GM04504 (cell line): ENCODE results near the gene TMEM132D.

Source experiments
- DNase-seq: peaks from one replicate; pipeline ENCODE4 v3.0.0-alpha.2; 2012; ENCODE audit warnings: low read depth

Gene TMEM132D

GRCh38 chr12:129659961-129660622 lies 243.7 kb downstream of the TMEM132D start:
- peak; percentile 2 for DNase-seq

GRCh38 chr12:129657179-129657578 lies 246.6 kb downstream of the TMEM132D start:
- no peak for DNase-seq

DNA sequence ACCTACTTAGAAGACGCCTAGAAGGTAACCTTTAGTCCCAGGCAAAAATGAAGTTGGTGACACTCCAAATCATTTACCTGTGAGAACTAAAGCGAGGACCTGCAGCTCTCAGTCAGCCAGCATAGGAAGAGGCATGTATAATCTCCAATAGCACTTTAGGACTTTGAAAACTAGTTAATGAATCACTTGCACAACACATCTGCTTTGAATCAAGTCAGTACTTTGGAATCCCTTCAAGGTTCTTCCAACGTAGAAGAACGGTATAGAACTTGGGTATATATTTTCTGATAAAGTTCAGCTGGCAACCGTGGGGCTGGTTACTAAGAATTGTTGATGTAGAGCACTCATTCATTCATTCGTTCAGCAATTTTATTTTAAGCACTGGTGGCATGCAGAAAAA lies 251.9 kb downstream of the TMEM132D start:
- DNase-seq = no peak

- DNase-seq = no peak
Observed at GRCh38 chr12:129641926-129642325, 261.9 kb downstream of the TMEM132D start.

GRCh38 chr12:129635021-129635685 lies 268.7 kb downstream of the TMEM132D start:
- no peak for DNase-seq

DNA sequence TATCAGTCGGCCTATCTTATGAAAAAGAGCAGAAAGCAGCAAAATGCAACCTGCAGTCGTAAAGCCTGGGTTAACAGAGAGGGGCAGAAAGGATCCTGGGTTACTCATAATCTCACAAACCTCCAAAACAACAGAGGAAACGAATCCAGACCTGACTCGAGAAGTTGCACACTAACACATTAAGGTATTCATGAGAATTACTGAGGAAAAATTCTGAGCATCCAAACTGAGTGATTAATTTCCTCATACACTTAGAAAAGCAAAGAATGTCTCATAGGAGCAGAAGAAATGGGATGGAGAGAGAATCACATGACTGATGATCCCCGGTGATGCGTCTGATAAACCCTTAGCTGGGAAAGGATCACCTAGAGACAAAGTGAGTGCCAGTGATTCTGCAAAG lies 272.5 kb downstream of the TMEM132D start:
- DNase-seq = no peak

DNA sequence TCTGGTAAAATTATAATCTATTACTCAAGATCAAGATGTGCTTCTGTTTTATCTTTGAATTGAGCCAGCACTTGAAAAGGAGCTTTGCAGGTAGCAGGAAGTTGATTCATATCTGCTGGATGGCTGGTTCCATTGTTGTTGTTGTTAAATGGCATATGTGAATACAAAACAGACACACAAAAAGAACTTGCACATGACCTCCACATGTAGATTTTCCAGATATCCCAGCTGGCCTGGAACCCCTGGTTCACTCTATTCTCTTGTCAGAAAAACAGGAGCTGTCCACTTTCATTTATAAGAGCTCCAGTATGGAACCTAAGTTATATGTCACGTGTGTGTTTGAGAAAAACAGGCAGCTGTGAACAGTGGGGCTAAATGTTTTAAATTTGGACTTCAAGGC lies 273.9 kb downstream of the TMEM132D start:
- no peak for DNase-seq

- DNase-seq = no peak
Observed at GRCh38 chr12:129622566-129622965, 281.3 kb downstream of the TMEM132D start.

DNA sequence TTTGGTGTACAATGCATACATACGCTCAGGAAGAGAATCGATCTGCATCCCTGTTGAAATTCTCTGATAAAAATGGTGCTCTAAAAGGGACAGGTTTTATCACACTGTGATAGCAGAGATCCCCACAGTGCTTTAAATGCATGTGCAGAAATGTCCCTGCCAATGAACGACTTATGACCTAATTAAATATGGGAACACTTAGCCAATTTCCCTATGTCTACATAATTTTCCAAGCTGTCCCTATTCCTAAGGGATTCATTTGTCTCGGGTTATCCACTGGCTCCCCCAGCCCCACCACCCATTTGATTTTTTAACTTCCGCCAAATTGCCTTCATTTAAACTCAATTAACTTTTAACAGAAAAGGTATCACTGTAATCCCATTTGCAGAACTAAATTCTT lies 284.6 kb downstream of the TMEM132D start:
- DNase-seq = no peak

GRCh38 chr12:129617849-129618248 lies 286.0 kb downstream of the TMEM132D start:
- DNase-seq = no peak

DNA sequence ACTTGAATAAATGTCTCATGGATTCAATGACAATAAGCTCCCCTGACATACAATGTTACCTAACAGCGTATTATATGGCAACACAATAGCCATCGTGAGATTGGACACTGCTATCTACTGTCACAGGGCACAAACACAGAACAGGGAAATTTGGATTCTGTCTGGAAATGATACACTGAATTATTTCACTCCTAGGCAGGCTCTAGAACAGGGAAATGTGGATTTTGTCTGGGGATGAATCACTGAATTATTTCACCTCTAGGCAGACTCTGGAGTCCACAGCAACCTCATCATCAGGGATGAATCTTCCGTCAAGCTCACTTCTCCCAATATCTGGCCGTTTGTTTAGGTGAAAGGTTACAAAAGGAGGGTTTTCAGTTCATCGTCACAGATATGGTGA lies 288.8 kb downstream of the TMEM132D start:
- DNase-seq = no peak

DNA sequence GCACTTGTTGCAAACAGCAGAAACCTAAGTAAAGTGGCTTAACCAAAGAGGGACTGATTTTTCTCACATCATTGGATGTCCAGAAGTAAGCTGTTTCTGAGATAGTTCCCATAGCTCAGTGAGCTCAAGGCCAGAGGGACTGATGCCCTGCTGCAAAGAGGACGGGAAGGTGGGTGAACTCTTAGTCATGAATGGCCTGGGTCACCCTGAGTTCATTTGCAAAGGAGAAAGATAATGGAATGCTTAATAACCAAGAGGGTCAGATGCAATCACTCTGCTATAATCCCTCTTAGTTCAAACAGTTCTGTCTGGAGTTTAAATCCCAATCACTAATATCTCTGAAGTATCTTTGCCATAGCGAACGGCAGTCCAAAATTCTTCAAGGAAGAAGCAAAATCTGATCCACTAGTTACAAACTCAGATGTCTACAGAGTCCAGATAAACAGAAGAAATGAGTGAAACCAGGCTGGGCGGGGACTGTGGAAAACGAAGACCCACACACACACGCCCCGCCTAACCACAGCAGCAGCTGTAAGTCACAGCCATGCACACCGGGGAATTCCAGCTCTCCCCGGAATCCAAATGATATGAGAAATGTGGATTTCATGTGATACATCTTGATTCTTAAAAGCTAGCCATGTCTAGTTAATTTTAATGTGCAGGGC lies 289.5 kb downstream of the TMEM132D start:
- no peak for DNase-seq

GRCh38 chr12:129613314-129613713 lies 290.5 kb downstream of the TMEM132D start:
- no peak for DNase-seq

- no peak for DNase-seq
Observed at GRCh38 chr12:129610601-129611120, 293.2 kb downstream of the TMEM132D start.

GRCh38 chr12:129607756-129608155 lies 296.1 kb downstream of the TMEM132D start:
- no peak for DNase-seq

GRCh38 chr12:129607301-129607700 lies 296.5 kb downstream of the TMEM132D start:
- no peak for DNase-seq

DNA sequence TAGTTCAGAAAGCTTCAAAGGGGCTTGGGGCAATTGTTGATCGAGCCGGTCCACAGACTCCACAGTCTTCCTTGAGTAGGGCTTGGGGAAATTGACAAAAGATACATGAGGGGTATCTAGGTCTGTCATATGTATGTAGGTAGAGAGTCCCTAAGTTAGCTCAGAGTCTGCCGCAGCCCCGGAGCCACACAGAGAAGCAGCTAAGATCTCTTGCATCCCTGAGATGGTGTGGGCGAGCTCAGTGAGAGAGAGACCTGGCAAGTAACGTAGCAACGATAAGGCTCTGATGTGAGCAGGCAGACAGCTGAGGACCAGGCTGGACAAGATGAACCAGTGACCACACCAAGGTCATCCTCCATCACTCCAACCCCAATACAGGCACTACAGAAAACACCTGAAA lies 297.6 kb downstream of the TMEM132D start:
- DNase-seq = no peak

DNA sequence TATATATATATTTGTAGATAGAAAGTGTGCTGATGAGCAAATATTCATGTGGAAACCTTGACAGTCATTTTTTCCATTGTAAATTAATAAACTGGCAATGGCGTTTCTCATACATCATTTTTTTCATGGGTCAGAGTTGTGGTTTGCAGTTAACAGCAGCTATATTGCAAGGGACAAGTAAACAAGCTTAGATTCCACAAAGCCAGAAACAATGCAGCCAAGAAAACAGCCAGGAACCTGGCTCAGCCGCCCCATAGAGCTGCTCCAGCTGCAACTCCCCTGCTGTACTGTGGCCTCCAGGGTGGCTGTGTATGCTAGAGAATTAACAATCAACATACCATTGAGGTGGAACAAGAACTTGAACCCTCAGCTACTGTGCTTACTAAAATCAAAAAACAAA lies 298.2 kb downstream of the TMEM132D start:
- DNase-seq = no peak

DNA sequence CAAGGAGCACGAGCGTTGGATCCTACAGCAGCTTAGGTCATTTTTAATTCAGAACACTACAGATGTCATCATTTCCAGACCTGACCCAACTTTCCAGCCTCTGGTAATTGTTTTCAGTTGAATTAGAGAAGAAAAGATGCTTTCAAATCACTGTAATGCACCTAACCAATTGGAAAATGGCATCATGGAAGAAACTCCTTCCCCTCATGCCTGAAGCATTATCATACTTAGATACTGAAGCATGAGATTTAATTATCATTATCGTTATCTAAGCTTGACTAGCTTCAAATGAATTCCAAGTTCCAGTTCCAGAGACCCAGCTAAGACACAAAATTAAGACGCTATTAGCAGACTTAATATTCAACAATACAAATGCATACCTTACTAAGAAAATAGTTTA lies 299.3 kb downstream of the TMEM132D start:
- no peak for DNase-seq

DNA sequence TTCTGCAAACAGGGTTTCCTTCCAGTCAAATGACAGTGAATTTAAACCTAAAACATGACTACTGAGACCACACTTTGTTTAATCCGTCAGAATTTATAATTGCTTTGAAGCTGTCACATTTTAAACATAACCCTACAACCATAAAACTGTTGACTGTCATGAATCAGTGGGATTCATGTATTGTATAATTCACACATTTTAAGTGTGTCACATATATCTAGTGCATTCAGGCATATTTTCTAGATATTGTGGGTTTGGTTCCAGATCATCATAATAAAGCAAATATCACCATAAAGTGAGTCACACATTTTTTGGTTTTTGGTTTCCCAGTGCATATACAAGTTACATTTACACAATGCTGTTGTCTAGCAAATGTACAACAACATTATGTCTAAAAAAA lies 304.4 kb downstream of the TMEM132D start:
- DNase-seq = no peak

DNA sequence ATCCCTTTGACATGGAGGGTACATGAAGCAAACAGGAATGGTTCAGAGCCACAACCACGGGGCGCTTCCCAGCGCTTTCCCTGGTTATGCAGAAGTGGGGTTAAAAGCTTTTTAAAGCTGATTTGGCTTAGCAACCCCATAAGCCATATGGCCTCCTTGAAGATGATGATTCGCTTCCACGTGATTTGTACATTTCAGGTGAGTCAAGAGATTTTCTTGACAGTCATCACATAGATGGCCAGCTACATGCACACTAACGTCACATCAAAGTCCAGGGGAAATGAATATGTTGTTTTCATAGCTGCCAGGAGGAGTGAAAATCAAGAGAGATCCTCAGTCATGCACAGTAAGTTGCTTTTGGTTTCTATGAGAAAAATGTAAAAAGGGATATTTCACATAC lies 309.7 kb downstream of the TMEM132D start:
- no peak for DNase-seq

DNA sequence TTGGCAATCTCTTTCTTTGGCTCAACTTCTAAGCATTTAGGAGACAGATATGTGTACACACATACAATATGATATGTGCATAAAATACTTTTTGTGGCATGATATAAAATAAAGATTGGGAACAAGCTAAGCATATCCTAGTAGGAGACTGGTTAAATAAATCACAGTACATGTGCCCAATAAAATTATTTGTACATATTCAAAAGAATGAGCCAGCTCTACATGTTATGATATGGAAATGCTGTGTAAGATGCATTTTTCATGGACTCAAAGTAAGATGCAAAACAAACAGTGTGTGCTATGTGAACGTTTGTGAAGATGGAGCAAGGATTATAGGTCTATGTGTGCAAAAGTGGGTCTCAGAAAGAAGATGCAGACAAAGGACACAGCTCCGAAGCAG lies 311.4 kb downstream of the TMEM132D start:
- DNase-seq = no peak

DNA sequence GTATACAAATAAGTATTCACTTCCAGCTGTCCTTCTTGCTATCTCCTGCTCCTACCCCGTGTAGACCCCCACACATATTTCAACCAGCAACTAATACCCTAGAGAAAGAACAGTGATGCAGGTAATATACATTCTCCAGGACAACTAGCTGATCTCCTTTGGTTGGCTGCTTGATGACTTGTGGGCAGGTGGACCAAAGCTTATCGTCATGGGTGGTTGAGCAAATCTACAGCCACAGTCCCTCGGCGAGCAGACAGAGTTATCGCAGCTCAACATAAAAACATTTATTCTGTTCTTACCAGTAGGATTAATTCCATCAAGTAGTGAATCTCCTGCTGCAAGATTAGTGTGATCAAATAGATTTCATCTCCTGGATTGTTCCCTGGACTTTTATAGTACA lies 314.3 kb downstream of the TMEM132D start:
- DNase-seq = no peak
